SK-N-SH treated with all-trans-retinoic acid at 6 μM for 48 hours (cell line): ENCODE measurements around the gene RPL18A.

Experiments
- ATAC-seq: fragments of 200-7000 bp; cut with Tn5 transposase; 3 replicates; pipeline ENCODE4 v1.9.1; 2020; ENCODE audit warnings: mild to moderate bottlenecking, moderate library complexity
- ARNTL ChIP-seq: fragments of 450-650 bp; formaldehyde crosslinking; IDR thresholded peaks from 2 replicates; pipeline ENCODE4 v1.5.0; 2020; ENCODE audit warnings: low read depth, mild to moderate bottlenecking, moderate library complexity, borderline replicate concordance
- BACH2 ChIP-seq: fragments of 250-450 bp; sonication (Bioruptor Pico); IDR thresholded peaks from 2 replicates; pipeline ENCODE4 v1.9.0; 2021; ENCODE audit warnings: mild to moderate bottlenecking, borderline replicate concordance
- CSDC2 ChIP-seq: fragments of 250-450 bp; sonication (Bioruptor Pico); IDR thresholded peaks from 2 replicates; pipeline ENCODE4 v1.5.0; 2020; ENCODE audit warnings: mild to moderate bottlenecking, moderate library complexity
- GLIS3 ChIP-seq: fragments of 250-450 bp; sonication (Bioruptor Pico); IDR thresholded peaks from 2 replicates; pipeline ENCODE4 v1.5.0; 2020; ENCODE audit warnings: mild to moderate bottlenecking, moderate library complexity
- ISL1 ChIP-seq: fragments of 250-450 bp; sonication (Bioruptor Pico); IDR thresholded peaks from 2 replicates; pipeline ENCODE4 v2.1.2; 2022; ENCODE audit warnings: mild to moderate bottlenecking, moderate library complexity
- OSR1 ChIP-seq: fragments of 250-450 bp; sonication (Bioruptor Pico); IDR thresholded peaks from 2 replicates; pipeline ENCODE4 v1.8.0; 2022; ENCODE audit warnings: moderate library complexity, mild to moderate bottlenecking, inconsistent platforms
- PPARA ChIP-seq: fragments of 250-450 bp; sonication (Bioruptor Pico); IDR thresholded peaks from 2 replicates; pipeline ENCODE4 v1.5.0; 2020; ENCODE audit warnings: mild to moderate bottlenecking, borderline replicate concordance
- RARB ChIP-seq: fragments of 250-450 bp; sonication (Bioruptor Pico); IDR thresholded peaks from 2 replicates; pipeline ENCODE4 v1.8.0; 2021; ENCODE audit warnings: mild to moderate bottlenecking, moderate library complexity
- SNAI2 ChIP-seq: fragments of 250-450 bp; sonication (Bioruptor Pico); IDR thresholded peaks from 2 replicates; pipeline ENCODE4 v1.5.0; 2020; ENCODE audit warnings: mild to moderate bottlenecking, moderate library complexity
- TCF4 ChIP-seq: fragments of 250-450 bp; sonication (Bioruptor Pico); IDR thresholded peaks from 2 replicates; pipeline ENCODE4 v1.8.0; 2021; ENCODE audit warnings: mild to moderate bottlenecking, moderate library complexity, borderline replicate concordance
- TOX ChIP-seq: fragments of 250-450 bp; sonication (Bioruptor Pico); IDR thresholded peaks from 2 replicates; pipeline ENCODE4 v1.8.0; 2021; ENCODE audit warnings: mild to moderate bottlenecking, moderate library complexity, borderline replicate concordance
- ZFP3 ChIP-seq: fragments of 250-450 bp; sonication (Bioruptor Pico); IDR thresholded peaks from 2 replicates; pipeline ENCODE4 v1.5.0; 2020; ENCODE audit warnings: mild to moderate bottlenecking, moderate library complexity
- ZFP30 ChIP-seq: fragments of 450-650 bp; formaldehyde crosslinking; IDR thresholded peaks from 2 replicates; pipeline ENCODE4 v1.5.0; 2022; ENCODE audit warnings: mild to moderate bottlenecking, moderate library complexity
- ZNF565 ChIP-seq: fragments of 450-650 bp; formaldehyde crosslinking; conservative IDR thresholded peaks from 2 replicates; pipeline ENCODE4 v1.5.0; 2020; ENCODE audit warnings: low read depth, mild to moderate bottlenecking, moderate library complexity
- ZNF70 ChIP-seq: fragments of 450-650 bp; formaldehyde crosslinking; IDR thresholded peaks from 2 replicates; pipeline ENCODE4 v1.5.0; 2020; ENCODE audit warnings: mild to moderate bottlenecking, moderate library complexity
- TF ChIP-seq, protein P1 (sequence below): fragments of 250-450 bp; sonication (Bioruptor Pico); IDR thresholded peaks from 2 replicates; pipeline ENCODE4 v1.5.0; 2020; ENCODE audit warnings: mild to moderate bottlenecking, moderate library complexity
- TF ChIP-seq, protein P2 (sequence below): fragments of 250-450 bp; sonication (Bioruptor Pico); IDR thresholded peaks from 2 replicates; pipeline ENCODE4 v1.5.1; 2020; ENCODE audit warnings: low read depth, mild to moderate bottlenecking, moderate library complexity

RPL18A gene

DNA sequence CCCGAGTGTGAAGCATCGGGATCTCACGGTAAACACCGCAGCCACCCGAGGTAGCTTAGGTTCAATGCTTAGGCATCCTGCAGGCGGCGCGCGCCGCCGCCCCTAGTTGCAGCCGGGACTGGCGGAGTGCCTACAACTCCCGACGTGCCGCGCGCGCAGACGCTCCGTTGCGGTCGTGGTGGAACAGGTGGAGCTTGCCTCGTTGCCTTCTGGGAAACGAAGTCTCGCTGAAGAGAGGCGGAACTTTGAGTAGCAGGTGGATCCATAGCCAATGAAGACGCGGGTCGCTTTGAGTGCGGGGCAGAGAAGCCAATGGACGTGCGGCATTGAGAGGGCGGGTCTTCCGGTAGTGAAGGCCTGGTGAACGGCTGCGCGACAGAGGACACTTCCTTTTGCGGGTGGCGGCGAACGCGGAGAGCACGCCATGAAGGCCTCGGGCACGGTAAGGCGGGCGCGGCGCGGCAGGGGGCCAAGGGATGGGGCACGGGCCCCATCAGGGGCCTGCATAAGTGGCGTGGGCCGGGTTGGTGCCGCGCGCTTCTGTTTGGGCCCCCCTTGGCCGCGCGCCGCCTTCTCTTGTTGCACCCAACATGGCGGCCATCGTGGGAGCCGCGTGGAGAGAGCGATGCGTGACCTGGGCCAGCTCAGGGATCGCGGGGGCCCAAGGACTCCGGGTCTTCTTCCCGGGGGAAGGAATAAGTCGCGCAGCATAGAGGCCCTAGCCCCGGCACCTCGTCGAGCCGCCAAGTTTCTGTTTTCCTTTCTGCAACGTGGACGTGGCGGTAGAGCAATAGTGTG, at the start of gene RPL18A:
Gene RPL18A, plus strand, starts transcription at position 378 of the 798 bp plus-strand sequence. Its CDS starts 47 bp downstream, at position 425.
- TF ChIP-seq ARNTL (no peak), SNAI2 (CRISPR knock-in tag) (peak; percentile 67; the same call in 1 of the 2 replicates)
- ATAC-seq = peak; percentile 95

DNA sequence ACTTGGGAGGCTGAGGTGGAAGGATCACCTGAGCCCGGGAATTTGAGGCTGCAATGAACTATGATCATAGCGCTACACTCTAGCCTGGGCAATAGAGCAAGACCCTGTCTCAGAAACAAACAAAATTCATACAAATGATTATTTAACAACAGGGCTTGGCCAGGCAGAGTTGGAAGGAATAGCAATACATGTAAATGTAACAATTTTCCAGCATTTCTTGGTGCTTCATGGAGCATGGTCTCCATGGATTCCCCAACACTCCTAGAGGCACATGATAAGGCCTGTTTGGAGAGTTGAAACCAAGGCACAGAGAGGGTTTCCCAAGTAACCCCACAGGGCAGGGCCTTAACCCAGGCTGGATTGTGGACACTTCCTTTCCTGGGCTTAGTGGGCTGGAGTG, 48.6 kb upstream of the RPL18A start:
- TF ChIP-seq TOX = no peak
- TF ChIP-seq, protein P1, sequence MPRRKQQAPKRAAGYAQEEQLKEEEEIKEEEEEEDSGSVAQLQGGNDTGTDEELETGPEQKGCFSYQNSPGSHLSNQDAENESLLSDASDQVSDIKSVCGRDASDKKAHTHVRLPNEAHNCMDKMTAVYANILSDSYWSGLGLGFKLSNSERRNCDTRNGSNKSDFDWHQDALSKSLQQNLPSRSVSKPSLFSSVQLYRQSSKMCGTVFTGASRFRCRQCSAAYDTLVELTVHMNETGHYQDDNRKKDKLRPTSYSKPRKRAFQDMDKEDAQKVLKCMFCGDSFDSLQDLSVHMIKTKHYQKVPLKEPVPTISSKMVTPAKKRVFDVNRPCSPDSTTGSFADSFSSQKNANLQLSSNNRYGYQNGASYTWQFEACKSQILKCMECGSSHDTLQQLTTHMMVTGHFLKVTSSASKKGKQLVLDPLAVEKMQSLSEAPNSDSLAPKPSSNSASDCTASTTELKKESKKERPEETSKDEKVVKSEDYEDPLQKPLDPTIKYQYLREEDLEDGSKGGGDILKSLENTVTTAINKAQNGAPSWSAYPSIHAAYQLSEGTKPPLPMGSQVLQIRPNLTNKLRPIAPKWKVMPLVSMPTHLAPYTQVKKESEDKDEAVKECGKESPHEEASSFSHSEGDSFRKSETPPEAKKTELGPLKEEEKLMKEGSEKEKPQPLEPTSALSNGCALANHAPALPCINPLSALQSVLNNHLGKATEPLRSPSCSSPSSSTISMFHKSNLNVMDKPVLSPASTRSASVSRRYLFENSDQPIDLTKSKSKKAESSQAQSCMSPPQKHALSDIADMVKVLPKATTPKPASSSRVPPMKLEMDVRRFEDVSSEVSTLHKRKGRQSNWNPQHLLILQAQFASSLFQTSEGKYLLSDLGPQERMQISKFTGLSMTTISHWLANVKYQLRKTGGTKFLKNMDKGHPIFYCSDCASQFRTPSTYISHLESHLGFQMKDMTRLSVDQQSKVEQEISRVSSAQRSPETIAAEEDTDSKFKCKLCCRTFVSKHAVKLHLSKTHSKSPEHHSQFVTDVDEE (CRISPR knock-in tag) = no peak
- TF ChIP-seq, all 23 proteins: peak for 0

DNA sequence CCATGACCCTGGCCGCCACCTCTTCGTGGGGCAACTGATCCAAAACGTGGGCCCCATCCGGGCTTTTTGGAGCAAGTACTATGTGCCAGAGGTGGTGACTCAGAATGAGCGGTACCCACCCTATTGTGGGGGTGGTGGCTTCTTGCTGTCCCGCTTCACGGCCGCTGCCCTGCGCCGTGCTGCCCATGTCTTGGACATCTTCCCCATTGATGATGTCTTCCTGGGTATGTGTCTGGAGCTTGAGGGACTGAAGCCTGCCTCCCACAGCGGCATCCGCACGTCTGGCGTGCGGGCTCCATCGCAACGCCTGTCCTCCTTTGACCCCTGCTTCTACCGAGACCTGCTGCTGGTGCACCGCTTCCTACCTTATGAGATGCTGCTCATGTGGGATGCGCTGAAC, 48.0 kb upstream of the RPL18A start:
- TF ChIP-seq RARB (CRISPR knock-in tag) (no peak), PPARA (CRISPR knock-in tag) (no peak), ZNF70 (no peak), BACH2 (CRISPR knock-in tag) (no peak), ISL1 (no peak), ZFP3 (CRISPR knock-in tag) (no peak), TOX (no peak)
- TF ChIP-seq, protein P2, sequence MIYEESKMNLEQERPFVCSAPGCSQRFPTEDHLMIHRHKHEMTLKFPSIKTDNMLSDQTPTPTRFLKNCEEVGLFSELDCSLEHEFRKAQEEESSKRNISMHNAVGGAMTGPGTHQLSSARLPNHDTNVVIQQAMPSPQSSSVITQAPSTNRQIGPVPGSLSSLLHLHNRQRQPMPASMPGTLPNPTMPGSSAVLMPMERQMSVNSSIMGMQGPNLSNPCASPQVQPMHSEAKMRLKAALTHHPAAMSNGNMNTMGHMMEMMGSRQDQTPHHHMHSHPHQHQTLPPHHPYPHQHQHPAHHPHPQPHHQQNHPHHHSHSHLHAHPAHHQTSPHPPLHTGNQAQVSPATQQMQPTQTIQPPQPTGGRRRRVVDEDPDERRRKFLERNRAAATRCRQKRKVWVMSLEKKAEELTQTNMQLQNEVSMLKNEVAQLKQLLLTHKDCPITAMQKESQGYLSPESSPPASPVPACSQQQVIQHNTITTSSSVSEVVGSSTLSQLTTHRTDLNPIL (CRISPR knock-in tag) = no peak
- ATAC-seq = no peak

More for the DNA sequence above, 48.6 kb upstream of the RPL18A start:
- no peak for ATAC-seq

DNA sequence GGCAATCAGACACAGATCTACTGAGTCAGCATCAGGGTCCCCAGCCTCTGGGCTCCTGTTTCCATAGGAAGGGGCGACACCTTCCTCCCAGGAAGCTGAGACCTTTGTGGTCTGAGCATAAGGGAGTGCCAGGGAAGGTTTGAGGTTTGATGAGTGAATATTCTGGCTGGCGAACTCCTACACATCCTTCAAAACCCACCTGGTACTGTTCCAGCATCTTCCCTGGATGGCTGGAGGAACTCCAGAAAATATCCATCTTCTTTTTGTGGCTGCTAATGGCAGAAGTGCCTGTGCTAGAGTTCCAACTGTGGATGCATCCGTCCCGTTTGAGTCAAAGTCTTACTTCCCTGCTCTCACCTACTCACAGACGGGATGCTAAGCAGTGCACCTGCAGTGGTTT, 47.6 kb upstream of the RPL18A start:
- ATAC-seq = no peak
- TF ChIP-seq ARNTL = no peak
- TF ChIP-seq ZFP3 (CRISPR knock-in tag) = peak; percentile 99
- TF ChIP-seq ZNF565 (CRISPR knock-in tag) = no peak
- no peak for TF ChIP-seq PPARA (CRISPR knock-in tag)
- TF ChIP-seq ZFP30 (CRISPR knock-in tag) = no peak

DNA sequence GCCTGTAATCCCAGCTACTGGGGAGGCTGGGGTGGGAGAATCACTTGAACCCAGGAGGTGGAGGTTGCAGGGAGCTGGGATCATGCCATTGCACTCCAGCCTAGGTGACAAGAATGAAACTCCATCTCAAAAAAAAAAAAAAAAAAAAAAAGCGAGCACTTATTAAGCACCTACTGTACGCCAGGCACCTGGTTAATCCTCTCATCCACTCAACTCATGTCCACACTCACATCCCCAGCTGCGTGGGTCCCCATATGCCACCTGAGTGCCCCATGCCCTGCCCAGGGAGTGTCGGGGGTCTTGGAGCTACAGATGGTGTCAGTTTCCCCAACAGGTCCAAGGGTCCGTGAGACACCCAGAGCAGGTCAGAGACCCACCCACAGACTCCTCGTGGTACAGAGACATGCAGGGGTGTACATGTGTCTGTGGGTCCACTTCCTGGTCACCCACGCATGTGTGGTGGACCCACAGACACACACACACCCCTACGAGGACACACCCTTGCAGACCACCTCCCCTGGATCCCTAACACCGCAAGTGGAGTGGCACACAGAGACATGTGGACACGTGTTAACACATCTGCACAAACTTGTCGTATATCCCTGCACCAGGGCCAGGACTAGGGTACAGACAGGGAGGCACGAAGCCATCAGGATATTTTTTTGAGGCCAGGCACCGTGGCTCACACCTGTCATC, 41.9 kb upstream of the RPL18A start:
- TF ChIP-seq TCF4 (CRISPR knock-in tag) (no peak), GLIS3 (CRISPR knock-in tag) (no peak), ZFP30 (CRISPR knock-in tag) (no peak), OSR1 (CRISPR knock-in tag) (no peak), SNAI2 (CRISPR knock-in tag) (no peak), TOX (no peak), ARNTL (no peak)
- ATAC-seq = no peak

DNA sequence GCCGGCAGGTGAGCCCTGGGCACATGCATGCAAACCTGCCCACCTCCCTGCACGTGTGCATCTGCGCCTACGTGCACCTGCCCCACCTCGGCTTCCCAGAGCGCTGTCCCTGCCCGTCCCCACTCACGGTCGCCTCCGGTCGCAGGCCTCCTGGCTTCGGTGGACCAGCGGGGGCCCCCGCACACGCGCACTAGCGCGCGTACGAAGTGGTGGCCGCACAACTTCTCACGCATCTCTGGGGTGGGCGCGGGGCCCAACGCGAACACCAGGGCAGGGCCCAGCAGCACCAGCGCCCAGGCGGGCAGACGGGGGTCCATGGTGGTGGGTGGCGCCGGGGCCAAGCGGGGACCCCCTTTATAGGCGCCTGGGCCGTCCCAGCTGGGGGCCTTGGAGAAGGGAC, 38.5 kb upstream of the RPL18A start, which contains the start of gene INSL3:
Gene INSL3, minus strand, starts transcription at position 330 of the 400 bp plus-strand sequence. Its CDS starts 13 bp downstream, at position 317.
- no peak for ATAC-seq
- TF ChIP-seq, protein P1 (CRISPR knock-in tag) = no peak
- no peak for TF ChIP-seq CSDC2 (CRISPR knock-in tag)
- TF ChIP-seq ZNF565 (CRISPR knock-in tag) = no peak
